HG02852 (cell line): ENCODE data around the gene CDC26.
"Not testable (repeated sequence)": the region's sequence is repeated elsewhere in the genome, so short reads cannot be mapped to it uniquely, and the experiment has no call there.

Experiments used
- ATAC-seq: cut with Tn5 transposase; IDR thresholded peaks from one replicate; pipeline ENCODE4 v1.9.1; 2021; ENCODE audit warnings: mild to moderate bottlenecking, moderate library complexity; ENCODE audit not compliant: unreplicated experiment

The CDC26 gene

DNA sequence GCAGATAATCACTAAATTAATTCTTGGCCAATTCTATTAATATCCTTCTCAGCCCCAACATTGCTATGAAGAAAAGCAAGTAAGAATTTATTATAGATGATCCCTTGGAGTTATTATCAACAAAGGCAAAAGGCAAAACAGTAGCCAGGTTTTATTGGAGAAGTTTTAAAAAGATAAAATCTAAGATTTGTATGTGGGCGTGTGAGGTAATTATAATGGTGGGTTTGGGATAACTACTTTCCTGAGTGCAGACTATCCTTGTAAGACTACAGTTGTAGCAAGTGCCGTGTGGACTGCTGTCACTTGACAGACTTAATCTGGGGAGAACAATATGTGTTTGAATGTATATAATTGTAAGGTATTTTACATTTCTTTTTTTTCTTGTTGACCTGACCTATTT is 30.8 kb downstream of the CDC26 start:
- no peak for ATAC-seq

GRCh38 chr9:113241161-113241560 is 34.2 kb downstream of the CDC26 start:
- no peak for ATAC-seq

DNA sequence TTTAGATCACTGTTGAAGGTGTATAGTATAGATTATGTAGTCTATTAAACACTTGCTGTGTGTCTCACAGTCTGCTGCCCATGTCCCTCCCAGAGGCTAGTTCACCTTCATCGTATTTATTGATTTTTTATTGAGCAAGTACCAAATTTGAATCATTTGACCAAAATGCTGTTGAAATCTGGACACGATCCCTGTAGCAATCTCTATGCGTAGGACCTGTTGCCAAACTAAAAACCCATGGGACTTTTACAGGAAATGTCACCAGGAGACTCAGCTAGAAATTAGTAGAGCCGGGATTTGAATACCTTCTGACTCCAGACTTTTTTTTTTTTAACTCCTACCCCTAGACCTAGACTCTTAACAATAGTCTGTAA is 36.5 kb downstream of the CDC26 start:
- ATAC-seq: no peak

- no peak for ATAC-seq
These were observed 37.0 kb downstream of the CDC26 start for GRCh38 chr9:113238202-113238858.

DNA sequence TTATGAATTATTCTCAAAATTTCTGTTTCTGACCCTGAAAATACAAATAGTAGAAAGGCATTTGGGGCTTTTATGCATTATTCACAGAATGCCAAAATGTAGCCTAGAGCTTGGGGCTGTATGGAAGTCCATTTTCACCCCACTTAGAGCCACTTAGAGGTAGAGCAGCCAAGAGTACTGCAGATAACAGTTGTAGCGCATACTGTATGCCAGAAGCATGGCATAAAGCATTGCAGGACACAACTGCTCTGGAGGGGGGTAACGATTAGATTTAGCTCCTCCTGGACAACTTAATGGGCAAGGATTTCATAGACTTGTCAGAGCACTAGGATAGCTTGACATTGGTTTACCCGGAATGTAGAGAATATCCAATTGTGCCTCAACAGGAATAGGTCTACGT is 38.3 kb downstream of the CDC26 start:
- no peak for ATAC-seq

DNA sequence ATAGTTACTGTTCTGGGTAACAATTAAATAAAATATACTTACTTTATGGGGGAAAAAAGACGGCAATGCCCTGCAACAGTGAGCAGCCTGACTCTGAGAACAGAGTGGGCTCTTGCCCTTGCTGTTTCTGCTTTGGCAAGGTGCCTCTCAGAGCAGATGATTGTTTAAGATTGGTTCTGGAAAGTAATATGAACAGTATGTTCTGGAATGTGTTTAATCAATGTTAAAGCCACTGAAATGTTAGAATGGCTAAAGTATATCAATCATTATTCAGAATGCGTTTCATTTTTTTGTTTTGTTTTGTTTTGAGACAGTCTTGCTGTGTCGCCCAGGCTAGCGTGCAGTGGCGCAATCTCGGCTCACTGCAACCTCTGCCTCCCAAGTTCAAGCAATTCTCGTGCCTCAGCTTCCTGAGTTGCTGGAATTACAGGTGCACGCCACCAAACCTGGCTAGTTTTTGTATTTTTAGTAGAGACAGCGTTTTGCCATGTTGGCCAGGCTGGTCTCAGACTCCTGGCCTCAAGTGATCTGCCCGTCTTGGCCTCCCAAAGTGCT is 39.6 kb downstream of the CDC26 start:
- not testable (repeated sequence) for ATAC-seq

- no peak for ATAC-seq
These were observed 43.7 kb downstream of the CDC26 start for GRCh38 chr9:113231701-113232100.

GRCh38 chr9:113228130-113228665 is 47.2 kb downstream of the CDC26 start:
- ATAC-seq: no peak

- no peak for ATAC-seq
These were observed 47.9 kb downstream of the CDC26 start for GRCh38 chr9:113227436-113227835.

GRCh38 chr9:113223963-113224362 is 51.4 kb downstream of the CDC26 start:
- no peak for ATAC-seq

DNA sequence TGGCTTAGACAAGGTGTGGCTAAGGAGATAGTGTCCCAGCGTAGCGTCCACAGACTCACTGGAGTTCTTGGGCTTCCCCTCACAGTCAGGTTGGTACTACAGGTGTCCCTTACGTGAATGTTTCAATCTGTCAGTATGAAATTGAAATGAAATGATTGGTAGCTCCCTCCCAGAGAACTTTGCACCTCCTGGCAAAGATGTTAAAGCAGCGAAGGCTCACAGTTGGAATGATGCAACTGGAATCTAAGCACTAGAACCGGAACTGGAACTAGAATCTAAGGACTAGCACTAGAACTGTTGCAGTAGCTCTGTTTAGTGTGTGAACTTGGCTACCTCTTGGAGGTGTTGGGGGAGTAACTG is 52.9 kb downstream of the CDC26 start:
- ATAC-seq: no peak

- ATAC-seq: no peak
These were observed 53.4 kb downstream of the CDC26 start for GRCh38 chr9:113221800-113222481.

DNA sequence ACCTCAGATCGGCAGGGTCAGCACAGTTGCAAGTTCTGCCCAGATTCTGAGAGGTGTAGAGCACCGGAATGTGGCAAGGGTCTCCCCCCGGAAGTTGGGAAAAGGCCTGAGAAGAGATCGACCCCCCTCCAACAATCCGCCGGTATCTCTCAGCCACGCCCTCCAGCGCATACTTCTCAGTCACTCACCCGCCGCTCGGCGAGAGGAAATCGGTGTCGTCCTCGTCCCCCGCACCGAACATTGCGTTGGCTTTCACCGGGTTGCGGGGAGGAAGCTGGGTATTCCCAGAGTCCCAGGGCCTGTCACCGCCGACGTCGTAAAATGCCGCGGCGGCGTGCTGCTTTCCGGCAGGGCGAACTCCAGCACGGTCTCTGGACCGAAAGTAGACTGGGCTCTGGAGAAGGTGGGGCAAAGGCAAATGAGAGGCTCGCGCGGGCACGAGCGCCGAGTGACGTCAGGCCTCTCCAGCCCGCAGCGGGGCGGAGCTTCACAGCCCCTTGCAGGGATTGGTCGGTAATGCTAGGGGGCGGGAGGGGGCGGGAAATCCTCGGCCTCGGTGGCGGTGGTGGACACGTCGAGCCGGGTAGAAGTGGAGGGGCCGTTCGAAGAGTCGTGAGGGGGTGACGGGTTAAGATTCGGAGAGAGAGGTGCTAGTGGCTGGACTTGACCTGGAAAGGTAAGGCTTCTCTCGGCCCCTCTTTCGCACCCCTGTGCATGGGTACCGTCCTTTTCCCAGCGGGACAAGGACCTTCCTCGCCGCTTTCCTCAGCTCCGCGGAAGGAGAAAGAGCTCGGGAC is 54.2 kb downstream of the CDC26 start, which contains the start of the genes FKBP15 and SLC31A1:
FKBP15 (minus strand) TSS at position 275 of the 797 bp plus-strand sequence; CDS start at position 241, 34 bp downstream.
SLC31A1 (plus strand) TSS at position 542 of the 797 bp plus-strand sequence. CDS start 34,605 bp downstream, outside the sequence.
- peak; percentile 83 for ATAC-seq

DNA sequence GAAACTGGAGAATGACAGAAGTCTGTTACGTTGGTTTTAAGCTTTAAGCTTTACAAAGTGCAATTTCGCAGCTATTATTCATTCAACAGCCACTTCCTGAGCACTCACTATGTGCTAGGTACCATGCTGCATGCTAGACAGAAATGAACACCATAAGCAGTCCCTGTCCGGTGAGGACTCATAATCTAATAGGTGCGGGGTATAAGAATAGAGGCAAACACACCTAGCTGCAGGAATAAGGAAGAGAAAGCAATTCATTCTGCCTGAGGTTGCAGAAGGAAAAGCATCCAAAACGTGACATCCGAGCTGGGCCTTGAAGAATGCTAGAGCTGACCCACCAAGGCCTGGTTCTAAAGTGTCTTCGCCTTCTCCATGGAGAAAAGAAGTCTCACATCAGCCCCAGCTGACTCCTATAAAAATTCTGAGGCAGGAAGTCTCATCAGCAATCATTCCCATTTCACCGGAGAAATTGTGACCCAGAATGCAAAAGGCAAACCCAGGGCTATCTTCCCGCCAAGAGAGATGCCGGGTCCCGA is 54.8 kb downstream of the CDC26 start:
- ATAC-seq: no peak

- ATAC-seq: peak; percentile 50
These were observed 55.4 kb downstream of the CDC26 start for GRCh38 chr9:113219969-113220368.

- peak; percentile 40 for ATAC-seq
These were observed 56.0 kb downstream of the CDC26 start for GRCh38 chr9:113219186-113219936.
